ENCODE results near the gene UGT1A9. TPM values are rescaled to one million over a fixed set of nuclear protein-coding genes. Genes with fewer than 3 reads are reported as not detected.

UGT1A9 gene
- total and polyA plus RNA-seq, 2 of the 4 experiments (the other 2 are of a cell fraction): not detected

DNA sequence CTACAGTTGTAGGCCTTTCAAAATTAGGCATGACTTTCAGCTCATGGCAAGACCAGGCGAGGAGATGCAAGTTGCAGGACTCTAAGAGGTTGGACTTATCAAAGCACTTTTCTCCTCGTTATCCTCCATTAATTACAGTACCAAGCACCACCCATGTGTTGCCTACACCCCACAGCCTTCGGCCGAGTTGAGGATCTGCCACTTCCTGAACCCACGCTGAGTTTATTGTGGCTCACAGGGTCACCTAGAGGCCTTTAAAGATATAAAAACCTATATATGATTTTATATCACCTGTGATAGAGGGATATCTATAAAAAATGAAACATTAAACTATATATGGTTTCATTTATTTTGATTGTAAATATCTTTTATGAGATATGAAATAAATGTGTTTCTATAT, 32.9 kb upstream of the UGT1A9 start:
- Histone ChIP-seq H3K23ac (ENCODE audit: low read depth, low read length) (no peak overlapping the region), H3K4ac (ENCODE audit: low read depth, low read length) (no peak overlapping the region), H3K9me3 (ENCODE audit: control insufficient read depth, insufficient read depth, low read length) (no peaks in the 10 kb centered on the region), H2BK20ac (ENCODE audit: low read depth, low read length) (no peak overlapping the region), H3K9ac (ENCODE audit: low read depth, low read length) (no peak overlapping the region), H2AK5ac (ENCODE audit: low read depth, low read length) (no peak overlapping the region), H2BK15ac (ENCODE audit: low read depth, low read length) (no peak overlapping the region), H3K4me1 (ENCODE audit: control insufficient read depth, insufficient read depth, low read length) (no peaks in the 10 kb centered on the region), H4K8ac (ENCODE audit: low read depth in 2 of 2, low read length in 2 of 2) (no peak overlapping the region), H3K18ac (ENCODE audit: low read depth, low read length) (no peak overlapping the region), H2AK9ac (replicated peaks; ENCODE audit: low read depth, low read length, poor library complexity) (no peak overlapping the region), H2AFZ (replicated peaks; ENCODE audit: low read length, poor library complexity) (no peak overlapping the region), H3K79me1 (ENCODE audit: low read depth in 1 of 2, low read length in 2 of 2) (no peaks in the 10 kb centered on the region), H4K5ac (ENCODE audit: low read depth, low read length) (no peak overlapping the region), H3K56ac (ENCODE audit: extremely low read depth, insufficient read depth, low read length) (no peak overlapping the region), H3K27me3 (ENCODE audit: control insufficient read depth, insufficient read depth, low read length) (peaks cover 1% of the 10 kb centered on the region; the same call in 1 of the 2 replicates), H3K4me3 (ENCODE audit: insufficient read depth, low read depth, low read length) (no peak overlapping the region), H3K14ac (replicated peaks; ENCODE audit: low read depth, low read length) (no peak overlapping the region), H3K27ac (ENCODE audit: insufficient read depth, low read length) (no peak overlapping the region), H4K91ac (ENCODE audit: insufficient read depth, low read depth, low read length) (no peak overlapping the region), H3K4me2 (ENCODE audit: low read depth, low read length) (no peak overlapping the region), H3K9me1 (ENCODE audit: insufficient read depth, low read length) (no peaks in the 10 kb centered on the region), H2BK120ac (ENCODE audit: low read depth, low read length) (no peak overlapping the region), H2BK5ac (ENCODE audit: low read depth, low read length, poor library complexity, severe bottlenecking) (no peak overlapping the region), H4K20me1 (ENCODE audit: insufficient read depth, low read length) (no peaks in the 10 kb centered on the region), H3K36me3 (ENCODE audit: control insufficient read depth, insufficient read depth, low read length) (no peaks in the 10 kb centered on the region)
- WGBS, 2 experiments (ENCODE audit: extremely low coverage in 2 of 2, insufficient read length in 1 of 2): no CpG with 5 or more reads among the region's 5 CpGs
- dilution Hi-C loops (cut with HindIII; ENCODE audit: low sequenced_read_pairs, unreplicated experiment) (no loop called here), in situ Hi-C loops (cut with MboI; ENCODE audit: low sequenced_read_pairs) (no loop called here), intact Hi-C loops (cut with micrococcal nuclease) (no loop called here)
- no peak for ATAC-seq (ENCODE audit: low read depth)
- ChIA-PET POLR2A (ENCODE audit: unreplicated experiment) (no interaction called here), CTCF (no interaction called here)
- no TSS peak for BruUV-seq (replicated peaks)
- no peak for DNase-seq
- TF ChIP-seq CHD1 (IDR thresholded peaks at IDR 0.05; ENCODE audit: low read depth, low read length) (no peak), MXI1 (IDR thresholded peaks at IDR 0.05; ENCODE audit: borderline replicate concordance, low read depth, low read length) (no peak), RFX5 (IDR thresholded peaks at IDR 0.05; ENCODE audit: low read depth, low read length) (no peak), CEBPB (IDR thresholded peaks at IDR 0.05; ENCODE audit: low read depth, low read length) (no peak), MAFK (IDR thresholded peaks at IDR 0.05; ENCODE audit: low read depth, low read length) (no peak), SMC3 (IDR thresholded peaks at IDR 0.05; ENCODE audit: low read depth, low read length) (no peak), BHLHE40 (IDR thresholded peaks at IDR 0.05; ENCODE audit: low read depth, low read length) (no peak), NFE2L2 (IDR thresholded peaks at IDR 0.05; ENCODE audit: low read depth, low read length) (no peak), POLR2A (IDR thresholded peaks at IDR 0.05; ENCODE audit: low read depth, low read length) (no peak), MAZ (IDR thresholded peaks at IDR 0.05; ENCODE audit: borderline replicate concordance, low read depth, low read length) (no peak), RCOR1 (IDR thresholded peaks at IDR 0.05; ENCODE audit: insufficient replicate concordance, low read length) (no peak), RAD21 (IDR thresholded peaks at IDR 0.05; ENCODE audit: low read length) (no peak), FOS (IDR thresholded peaks at IDR 0.05; ENCODE audit: low read depth, low read length) (no peak)
- TF ChIP-seq, protein P1, sequence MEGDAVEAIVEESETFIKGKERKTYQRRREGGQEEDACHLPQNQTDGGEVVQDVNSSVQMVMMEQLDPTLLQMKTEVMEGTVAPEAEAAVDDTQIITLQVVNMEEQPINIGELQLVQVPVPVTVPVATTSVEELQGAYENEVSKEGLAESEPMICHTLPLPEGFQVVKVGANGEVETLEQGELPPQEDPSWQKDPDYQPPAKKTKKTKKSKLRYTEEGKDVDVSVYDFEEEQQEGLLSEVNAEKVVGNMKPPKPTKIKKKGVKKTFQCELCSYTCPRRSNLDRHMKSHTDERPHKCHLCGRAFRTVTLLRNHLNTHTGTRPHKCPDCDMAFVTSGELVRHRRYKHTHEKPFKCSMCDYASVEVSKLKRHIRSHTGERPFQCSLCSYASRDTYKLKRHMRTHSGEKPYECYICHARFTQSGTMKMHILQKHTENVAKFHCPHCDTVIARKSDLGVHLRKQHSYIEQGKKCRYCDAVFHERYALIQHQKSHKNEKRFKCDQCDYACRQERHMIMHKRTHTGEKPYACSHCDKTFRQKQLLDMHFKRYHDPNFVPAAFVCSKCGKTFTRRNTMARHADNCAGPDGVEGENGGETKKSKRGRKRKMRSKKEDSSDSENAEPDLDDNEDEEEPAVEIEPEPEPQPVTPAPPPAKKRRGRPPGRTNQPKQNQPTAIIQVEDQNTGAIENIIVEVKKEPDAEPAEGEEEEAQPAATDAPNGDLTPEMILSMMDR (conservative IDR thresholded peaks at IDR 0.05; ENCODE audit: low read depth, low read length): no peak
- TF ChIP-seq, protein P2, sequence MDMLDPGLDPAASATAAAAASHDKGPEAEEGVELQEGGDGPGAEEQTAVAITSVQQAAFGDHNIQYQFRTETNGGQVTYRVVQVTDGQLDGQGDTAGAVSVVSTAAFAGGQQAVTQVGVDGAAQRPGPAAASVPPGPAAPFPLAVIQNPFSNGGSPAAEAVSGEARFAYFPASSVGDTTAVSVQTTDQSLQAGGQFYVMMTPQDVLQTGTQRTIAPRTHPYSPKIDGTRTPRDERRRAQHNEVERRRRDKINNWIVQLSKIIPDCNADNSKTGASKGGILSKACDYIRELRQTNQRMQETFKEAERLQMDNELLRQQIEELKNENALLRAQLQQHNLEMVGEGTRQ (IDR thresholded peaks at IDR 0.05; ENCODE audit: low read depth, low read length): no peak
- TF ChIP-seq, protein P3, sequence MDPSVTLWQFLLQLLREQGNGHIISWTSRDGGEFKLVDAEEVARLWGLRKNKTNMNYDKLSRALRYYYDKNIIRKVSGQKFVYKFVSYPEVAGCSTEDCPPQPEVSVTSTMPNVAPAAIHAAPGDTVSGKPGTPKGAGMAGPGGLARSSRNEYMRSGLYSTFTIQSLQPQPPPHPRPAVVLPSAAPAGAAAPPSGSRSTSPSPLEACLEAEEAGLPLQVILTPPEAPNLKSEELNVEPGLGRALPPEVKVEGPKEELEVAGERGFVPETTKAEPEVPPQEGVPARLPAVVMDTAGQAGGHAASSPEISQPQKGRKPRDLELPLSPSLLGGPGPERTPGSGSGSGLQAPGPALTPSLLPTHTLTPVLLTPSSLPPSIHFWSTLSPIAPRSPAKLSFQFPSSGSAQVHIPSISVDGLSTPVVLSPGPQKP (IDR thresholded peaks at IDR 0.05; ENCODE audit: borderline replicate concordance, low read depth, low read length): no peak
